Activated CD4-positive, alpha-beta T cell treated with anti-CD3 and anti-CD28 coated beads, Interleukin-2, Interleukin-6, amounts not matched to agents 100 ng/mL and 50 ng/mL, durations not matched to agents 16 hours and 8 hours (primary cell): Measurements from ENCODE around the gene NRIP3.
A peak's percentile ranks its signal among the peaks of the same experiment; 100 is the strongest.

Experiments
- DNase-seq: peaks from one replicate; pipeline ENCODE4 v3.0.0-alpha.2; 2020

Gene NRIP3

GRCh38 chr11:9003573-9004182, at the start of gene NRIP3:
Gene NRIP3 (minus strand): TSS chr11:9004001. CDS start chr11:9003935, 66 bp downstream.
- DNase-seq: peak; percentile 67

GRCh38 chr11:9052316-9052715, 48.5 kb upstream of the NRIP3 start:
- no peak for DNase-seq

- no peak for DNase-seq
Measured at GRCh38 chr11:9049959-9050358, 46.2 kb upstream of the NRIP3 start.

- no peak for DNase-seq
Measured at GRCh38 chr11:9047964-9048523, 44.2 kb upstream of the NRIP3 start.

GRCh38 chr11:9046481-9046880, 42.7 kb upstream of the NRIP3 start:
- DNase-seq: no peak

DNA sequence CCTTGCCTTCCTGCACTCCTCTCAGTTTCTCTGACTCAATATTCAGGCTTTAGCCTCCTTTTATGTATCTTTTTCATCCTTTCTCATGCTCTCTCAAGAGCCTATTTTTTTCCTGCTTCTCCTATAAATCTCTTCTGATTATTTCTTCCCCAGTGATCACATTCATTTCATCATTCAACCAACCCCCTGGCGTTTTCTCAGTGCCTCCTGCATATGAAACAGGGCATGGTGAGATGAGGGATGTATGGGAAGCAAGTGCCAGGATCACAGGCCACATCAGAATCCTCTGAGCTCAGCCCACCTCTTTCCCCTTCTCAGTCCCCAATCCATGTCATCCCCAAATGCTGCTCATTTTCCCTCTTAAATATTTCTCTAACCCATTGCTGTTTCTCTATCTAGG, 38.7 kb upstream of the NRIP3 start:
- DNase-seq: no peak

DNA sequence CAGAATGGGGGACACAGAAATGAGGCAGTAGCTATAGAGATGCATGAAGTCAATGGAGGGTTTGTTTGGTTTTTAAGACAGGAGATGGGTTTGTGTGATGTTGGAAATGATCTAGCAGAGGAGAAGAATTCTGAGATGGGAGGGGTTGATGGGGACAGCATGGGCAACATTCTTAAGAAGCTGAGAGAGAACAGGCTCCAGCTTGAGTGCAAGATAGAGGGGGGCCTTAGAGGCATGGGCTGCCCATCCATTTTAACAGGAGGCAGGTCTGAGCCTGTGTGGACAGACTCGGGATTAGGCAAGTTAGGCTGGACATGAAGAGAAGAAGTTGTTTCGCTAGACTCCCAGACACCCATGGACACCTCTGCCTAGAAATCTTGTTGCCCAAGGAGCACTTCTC, 37.9 kb upstream of the NRIP3 start:
- DNase-seq: no peak

- DNase-seq: no peak
Measured at GRCh38 chr11:9040410-9040809, 36.6 kb upstream of the NRIP3 start.

DNA sequence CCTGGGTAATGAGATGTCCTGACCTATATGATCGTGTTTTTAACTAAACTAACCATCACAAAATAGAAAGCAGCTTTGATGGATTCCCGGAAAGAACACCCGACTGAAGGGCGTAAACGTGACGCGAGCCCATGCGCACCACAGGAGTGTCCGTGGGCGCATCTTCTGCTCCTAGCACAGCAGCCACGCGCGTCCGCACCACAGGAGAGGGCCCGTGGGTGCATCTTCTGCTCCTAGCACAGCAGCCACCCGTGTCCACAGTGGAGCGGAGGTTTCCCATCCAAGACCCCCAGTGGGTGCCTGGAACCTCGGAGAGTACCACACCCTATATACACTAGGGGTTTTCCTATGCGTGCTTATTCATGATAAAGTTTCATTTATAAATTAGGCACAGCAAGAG, 36.1 kb upstream of the NRIP3 start:
- DNase-seq: no peak

DNA sequence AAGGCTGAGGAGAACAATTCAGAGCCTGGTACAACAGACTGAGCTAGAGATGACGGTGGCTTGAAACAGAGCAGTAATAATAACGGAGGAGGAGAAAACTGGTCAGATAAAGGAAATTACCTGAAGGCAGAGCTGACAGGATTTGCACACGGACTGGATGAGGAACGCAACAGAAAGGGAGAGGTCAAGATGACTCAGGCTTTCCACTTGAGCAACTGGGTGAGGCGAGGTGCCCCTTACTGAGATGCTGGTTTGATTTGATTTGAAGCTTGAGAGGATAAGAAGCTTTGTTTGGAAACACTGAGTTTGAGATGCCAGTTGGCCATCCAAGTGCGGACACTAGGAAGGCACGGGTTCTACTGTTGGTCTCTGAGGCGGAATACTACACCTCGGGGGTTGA, 35.4 kb upstream of the NRIP3 start:
- no peak for DNase-seq

DNA sequence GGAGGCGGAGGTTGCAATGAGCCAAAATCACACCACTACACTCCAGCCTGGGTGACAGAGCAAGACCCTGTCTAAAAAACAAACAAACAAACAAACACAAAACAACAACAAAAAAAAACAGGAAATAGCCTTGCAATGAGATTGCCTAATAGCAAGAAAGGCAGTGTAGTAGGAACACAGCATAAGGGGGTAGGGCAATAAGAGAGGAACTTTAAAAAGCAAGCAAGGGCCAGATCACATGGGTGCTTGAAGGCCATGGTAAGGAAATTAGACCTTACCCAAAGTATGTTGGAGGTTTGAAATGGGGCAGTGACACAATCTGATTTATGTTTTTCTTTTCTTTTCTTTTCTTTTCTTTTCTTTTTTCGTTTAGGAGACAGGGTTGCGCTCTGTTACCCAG, 34.7 kb upstream of the NRIP3 start:
- no peak for DNase-seq

- DNase-seq: no peak
Measured at GRCh38 chr11:9037963-9038362, 34.2 kb upstream of the NRIP3 start.

DNA sequence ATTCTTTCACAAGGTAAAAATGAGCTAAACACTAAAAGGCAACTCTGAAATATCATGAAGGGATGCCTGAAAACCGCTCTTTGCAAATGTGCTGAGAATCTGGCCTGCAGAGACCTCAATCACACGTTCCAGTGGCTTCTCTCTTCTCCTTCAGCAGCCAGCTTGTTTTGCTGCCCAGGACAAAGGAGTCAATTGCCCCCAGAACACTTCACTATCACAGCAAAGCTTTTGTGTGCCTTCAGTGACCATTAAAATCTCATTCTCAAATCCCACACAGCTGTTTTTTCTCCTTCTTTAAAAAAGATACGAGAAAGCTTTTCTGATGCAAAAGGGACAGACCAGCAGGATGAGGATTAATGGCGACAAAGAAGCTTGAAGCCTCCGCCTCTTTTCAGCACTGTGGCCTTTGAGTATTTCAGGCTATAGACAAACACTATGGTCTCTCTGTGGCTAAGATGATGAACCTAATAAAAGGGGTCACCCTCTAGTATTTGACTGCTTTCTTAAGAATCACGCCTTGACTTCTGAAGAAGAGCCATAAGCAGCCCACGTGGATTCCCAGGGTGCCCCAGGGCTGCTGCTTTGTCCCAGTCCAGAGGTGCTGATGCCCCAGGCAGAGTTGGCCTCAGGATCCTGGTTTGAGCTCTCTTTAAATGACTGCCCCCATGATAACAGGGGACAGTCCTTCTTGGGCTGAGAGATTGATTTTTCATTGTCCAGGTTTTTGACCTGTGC, 33.4 kb upstream of the NRIP3 start:
- no peak for DNase-seq

GRCh38 chr11:9030601-9031000, 26.8 kb upstream of the NRIP3 start:
- DNase-seq: no peak

DNA sequence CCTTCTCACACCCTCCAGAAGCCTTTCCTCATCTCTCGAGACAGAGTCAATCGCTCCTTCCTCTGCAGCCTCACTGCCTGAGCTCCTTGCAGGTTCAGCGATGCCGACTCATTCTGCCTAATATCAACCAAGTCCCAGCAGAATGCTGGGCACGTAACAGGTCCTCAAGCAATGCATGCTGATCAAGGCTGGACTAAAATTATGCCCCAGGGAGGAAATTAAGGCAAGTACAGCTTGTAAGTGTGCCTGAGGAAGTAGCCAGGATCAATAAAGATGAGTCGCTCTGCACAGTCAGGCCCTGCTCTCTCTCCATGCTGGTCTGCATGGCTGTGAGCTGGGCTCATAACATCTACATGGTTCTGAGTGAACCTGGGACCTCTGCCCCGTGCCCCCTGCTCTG, 25.6 kb upstream of the NRIP3 start:
- DNase-seq: no peak

- no peak for DNase-seq
Measured at GRCh38 chr11:9028581-9028980, 24.8 kb upstream of the NRIP3 start.

DNA sequence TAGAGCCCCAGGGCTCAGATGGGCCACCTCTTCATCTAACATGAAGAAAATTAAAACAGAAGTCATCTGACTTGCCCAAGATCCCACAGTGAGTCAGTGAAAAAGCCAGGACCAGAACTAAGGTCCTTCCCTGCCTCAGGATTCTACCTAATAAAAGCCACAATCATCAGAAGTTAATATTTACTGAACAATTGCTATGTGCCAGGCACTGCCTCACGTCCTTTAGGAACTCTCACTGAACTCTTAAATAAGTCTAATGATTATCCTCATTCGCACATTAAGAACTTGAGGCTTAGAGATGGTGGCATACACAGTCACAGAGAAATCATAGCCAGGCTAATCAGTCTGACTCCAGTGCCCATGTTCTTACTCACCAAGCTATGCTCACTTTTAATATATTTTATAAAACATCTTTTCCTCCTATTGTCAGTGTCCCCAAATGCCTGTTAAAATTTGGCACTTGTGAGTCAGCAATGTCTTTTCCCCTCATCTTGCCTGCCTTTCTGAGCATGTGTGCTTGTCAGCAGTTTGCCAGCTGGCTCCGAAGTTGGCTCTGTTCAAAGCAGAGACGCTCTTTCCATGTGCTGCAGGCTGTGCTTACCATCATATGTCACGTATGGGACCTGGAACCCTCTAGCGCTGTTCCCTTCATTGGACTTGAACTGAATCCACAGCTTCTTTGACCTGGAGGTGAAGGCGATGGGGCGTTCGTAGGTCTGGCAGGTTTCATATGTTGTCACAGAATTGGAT, 21.5 kb upstream of the NRIP3 start:
- no peak for DNase-seq

- DNase-seq: no peak
Measured at GRCh38 chr11:9022961-9023680, 19.3 kb upstream of the NRIP3 start.

GRCh38 chr11:9020916-9021315, 17.1 kb upstream of the NRIP3 start:
- no peak for DNase-seq

- DNase-seq: no peak
Measured at GRCh38 chr11:9019861-9020260, 16.1 kb upstream of the NRIP3 start.

DNA sequence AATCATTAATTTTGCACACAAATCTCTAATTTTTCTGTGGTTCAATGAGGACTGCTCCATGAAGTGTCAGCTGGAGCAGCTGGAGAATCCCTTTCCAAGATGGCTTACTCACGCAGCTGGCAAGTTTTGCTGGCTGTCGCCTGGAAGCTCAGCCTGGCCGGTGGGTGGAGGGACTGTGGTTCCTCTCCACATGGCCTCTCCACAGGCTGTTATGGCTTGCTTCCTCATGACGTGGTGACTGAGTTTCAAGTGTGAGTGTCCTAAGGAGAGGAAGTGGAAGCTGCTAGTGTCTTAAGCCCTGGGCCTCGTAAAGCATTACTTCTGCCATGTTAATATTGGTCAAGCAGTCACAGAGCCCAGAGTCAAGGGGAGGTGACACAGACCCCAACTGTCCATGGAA, 14.0 kb upstream of the NRIP3 start:
- DNase-seq: no peak

- DNase-seq: no peak
Measured at GRCh38 chr11:9016916-9017642, 13.3 kb upstream of the NRIP3 start.
